Astrocyte (in vitro differentiated cells and primary cell): ENCODE results near the gene KCNMB4. TPM values are rescaled to one million over a fixed set of nuclear protein-coding genes. Genes with fewer than 3 reads are reported as not detected.

Source experiments
- DNase-seq: peaks from one replicate; pipeline ENCODE4 v3.0.0-alpha.2; 2010; ENCODE audit warnings: low read depth
- FAIRE-seq: peaks from 2 replicates; lab custom pipeline; 2011; peaks lifted over from hg19 to GRCh38; lab: Jason Lieb, UNC
- H2AFZ ChIP-seq: 2 replicates; pipeline ENCODE4 v1.6.0; 2012; ENCODE audit warnings: low read depth, low read length, inconsistent platforms
- H3K27ac ChIP-seq: 2 replicates; pipeline ENCODE4 v1.5.1; 2011; ENCODE audit warnings: low read depth, low read length, inconsistent platforms
- H3K27me3 ChIP-seq: 2 replicates; pipeline ENCODE4 v1.6.0; 2011; ENCODE audit warnings: low read length, inconsistent platforms; ENCODE audit not compliant: insufficient read depth
- H3K36me3 ChIP-seq: 2 replicates; pipeline ENCODE4 v1.5.1; 2011; ENCODE audit warnings: low read length, inconsistent platforms; ENCODE audit not compliant: insufficient read depth
- H3K4me1 ChIP-seq: 2 replicates; pipeline ENCODE4 v1.5.1; 2011; ENCODE audit warnings: low read length, inconsistent platforms; ENCODE audit not compliant: insufficient read depth
- H3K4me2 ChIP-seq: 2 replicates; pipeline ENCODE4 v1.6.0; 2012; ENCODE audit warnings: low read length, inconsistent platforms
- H3K4me3 ChIP-seq: 2 replicates; pipeline ENCODE4 v1.5.1; 2011; ENCODE audit warnings: low read depth, mild to moderate bottlenecking, low read length, inconsistent platforms; ENCODE audit not compliant: insufficient read depth
- H3K79me2 ChIP-seq: 2 replicates; pipeline ENCODE4 v1.6.0; 2012; ENCODE audit warnings: mild to moderate bottlenecking, low read length, inconsistent platforms; ENCODE audit not compliant: insufficient read depth
- H3K9ac ChIP-seq: 2 replicates; pipeline ENCODE4 v1.6.0; 2012; ENCODE audit warnings: mild to moderate bottlenecking, low read length, inconsistent platforms
- H3K9me3 ChIP-seq: 2 replicates; pipeline ENCODE4 v1.5.1; 2012; ENCODE audit warnings: low read depth, mild to moderate bottlenecking, low read length, inconsistent platforms; ENCODE audit not compliant: insufficient read depth
- H4K20me1 ChIP-seq: 2 replicates; pipeline ENCODE4 v1.6.0; 2012; ENCODE audit warnings: low read length, inconsistent platforms; ENCODE audit not compliant: insufficient read depth
- H3K27ac Mint-ChIP-seq: one replicate; pipeline ENCODE4 v1.8.0; 2021; ENCODE audit warnings: mild to moderate bottlenecking, mixed read lengths; ENCODE audit not compliant: unreplicated experiment
- H3K27me3 Mint-ChIP-seq: one replicate; pipeline ENCODE4 v1.8.0; 2021; ENCODE audit warnings: low read depth, mixed read lengths; ENCODE audit not compliant: unreplicated experiment
- H3K36me3 Mint-ChIP-seq: one replicate; pipeline ENCODE4 v1.8.0; 2021; ENCODE audit warnings: low read depth, mixed read lengths; ENCODE audit not compliant: unreplicated experiment
- H3K4me1 Mint-ChIP-seq: one replicate; pipeline ENCODE4 v1.8.0; 2021; ENCODE audit warnings: low read depth, mixed read lengths; ENCODE audit not compliant: unreplicated experiment
- H3K4me3 Mint-ChIP-seq: one replicate; pipeline ENCODE4 v1.8.0; 2021; ENCODE audit warnings: mild to moderate bottlenecking, moderate library complexity, mixed read lengths; ENCODE audit not compliant: unreplicated experiment
- H3K9me3 Mint-ChIP-seq: one replicate; pipeline ENCODE4 v1.8.0; 2021; ENCODE audit warnings: mild to moderate bottlenecking, mixed read lengths; ENCODE audit not compliant: unreplicated experiment
- CTCF ChIP-seq: IDR thresholded peaks from 2 replicates; pipeline ENCODE4 v1.5.1; 2011; ENCODE audit warnings: low read depth, mild to moderate bottlenecking, inconsistent platforms, low read length, moderate library complexity; ENCODE audit not compliant: insufficient read depth
- EZH2 ChIP-seq: IDR thresholded peaks from 2 replicates; pipeline ENCODE4 v1.6.1; 2012; ENCODE audit warnings: mild to moderate bottlenecking, low read length, inconsistent platforms; ENCODE audit not compliant: insufficient read depth
- total RNA-seq: library from RNA; stranded (reverse); gene quantifications from 2 replicates; pipeline ENCODE4 v1.2.1, GENCODE V29; 2021

The KCNMB4 gene
- total RNA-seq, 1 donor from 2014 or later: 8.3 TPM

- Histone ChIP-seq H3K9ac (no peak overlapping the region), H3K4me3 (no peak overlapping the region), H4K20me1 (no peaks in the 10 kb centered on the region), H3K4me2 (no peak overlapping the region), H3K9me3 (no peaks in the 10 kb centered on the region), H3K27ac (no peak overlapping the region), H3K36me3 (peaks cover 2% of the 10 kb centered on the region), H3K27me3 (peaks cover 9% of the 10 kb centered on the region), H2AFZ (no peak overlapping the region), H3K79me2 (no peaks in the 10 kb centered on the region), H3K4me1 (no peaks in the 10 kb centered on the region)
- TF ChIP-seq CTCF (no peak), EZH2 (no peak)
- no peak overlapping the region for H3K27ac Mint-ChIP-seq
- peaks cover 2% of the 10 kb centered on the region for H3K27me3 Mint-ChIP-seq
- FAIRE-seq (no peak), DNase-seq (no peak)
- H3K4me1 Mint-ChIP-seq: no peaks in the 10 kb centered on the region
- H3K36me3 Mint-ChIP-seq: no peaks in the 10 kb centered on the region
- H3K9me3 Mint-ChIP-seq: no peaks in the 10 kb centered on the region
- no peak overlapping the region for H3K4me3 Mint-ChIP-seq
Measured at GRCh38 chr12:70359458-70360197, 6.5 kb upstream of the KCNMB4 start.

GRCh38 chr12:70360218-70360617, 5.9 kb upstream of the KCNMB4 start:
- Mint-ChIP-seq H3K27me3 (peaks cover 2% of the 10 kb centered on the region), H3K27ac (no peak overlapping the region), H3K36me3 (no peaks in the 10 kb centered on the region), H3K4me1 (no peaks in the 10 kb centered on the region), H3K9me3 (no peaks in the 10 kb centered on the region), H3K4me3 (no peak overlapping the region)
- Histone ChIP-seq H3K9me3 (no peaks in the 10 kb centered on the region), H3K4me1 (peaks cover 3% of the 10 kb centered on the region), H3K27me3 (peaks cover 15% of the 10 kb centered on the region), H4K20me1 (no peaks in the 10 kb centered on the region), H3K36me3 (no peaks in the 10 kb centered on the region), H3K4me3 (no peak overlapping the region), H3K27ac (no peak overlapping the region), H3K9ac (no peak overlapping the region), H3K4me2 (no peak overlapping the region), H2AFZ (no peak overlapping the region), H3K79me2 (no peaks in the 10 kb centered on the region)
- no peak for DNase-seq
- FAIRE-seq: no peak
- no peak for TF ChIP-seq CTCF
- no peak for TF ChIP-seq EZH2

GRCh38 chr12:70364695-70365397, 1.2 kb upstream of the KCNMB4 start:
- Mint-ChIP-seq H3K4me1 (no peaks in the 10 kb centered on the region), H3K27me3 (peaks cover 2% of the 10 kb centered on the region)

More at GRCh38 chr12:70364695-70365397, 1.2 kb upstream of the KCNMB4 start:
- H4K20me1 ChIP-seq: no peaks in the 10 kb centered on the region
- H3K36me3 Mint-ChIP-seq: no peaks in the 10 kb centered on the region
- TF ChIP-seq CTCF (no peak), EZH2 (no peak)
- H3K9ac ChIP-seq: no peak overlapping the region
- peak overlapping the region; percentile 65 for H3K4me3 ChIP-seq
- H3K9me3 ChIP-seq: no peaks in the 10 kb centered on the region
- H3K27me3 ChIP-seq: peaks cover 17% of the 10 kb centered on the region
- no peaks in the 10 kb centered on the region for H3K36me3 ChIP-seq
- peaks cover 8% of the 10 kb centered on the region for H3K4me1 ChIP-seq
- H3K27ac Mint-ChIP-seq: no peak overlapping the region
- peak overlapping the region; percentile 80 for H3K4me3 Mint-ChIP-seq
- FAIRE-seq: no peak
- peak overlapping the region; percentile 94 for H3K4me2 ChIP-seq
- H3K79me2 ChIP-seq: no peaks in the 10 kb centered on the region
- no peak overlapping the region for H2AFZ ChIP-seq
- peaks cover 2% of the 10 kb centered on the region for H3K9me3 Mint-ChIP-seq
- H3K27ac ChIP-seq: no peak overlapping the region
- no peak for DNase-seq
